Occipital lobe (tissue), 2 donors: Measurements from ENCODE around the gene ERCC2. TPM values are rescaled to one million over a fixed set of nuclear protein-coding genes. Genes with fewer than 3 reads are reported as not detected.
"Not testable (repeated sequence)": the region's sequence is repeated elsewhere in the genome, so short reads cannot be mapped to it uniquely, and the experiment has no call there.

ENCODE experiments used
- DNase-seq: peaks from one replicate; lab custom pipeline; 2025; lab: John Stamatoyannopoulos, UW
- total RNA-seq: library from RNA; depleted of rRNA; stranded (reverse); fragments of >200 nt; gene quantifications from one replicate; pipeline ENCODE4 v1.2.3, GENCODE V29; 2014

The ERCC2 gene
- total RNA-seq = 10.9 TPM

- DNase-seq = peak; percentile 99
Observed at GRCh38 chr19:45370410-45371204, at the start of gene ERCC2. ERCC2 (minus strand) TSS chr19:45370573; CDS start chr19:45370540, 33 bp downstream.

- no peak for DNase-seq
Observed at GRCh38 chr19:45419895-45420294, 49.5 kb upstream of the ERCC2 start.

- DNase-seq = no peak
Observed at GRCh38 chr19:45419396-45419795, 49.0 kb upstream of the ERCC2 start.

GRCh38 chr19:45418802-45419201 lies 48.4 kb upstream of the ERCC2 start:
- DNase-seq = no peak

- no peak for DNase-seq
Observed at GRCh38 chr19:45417151-45417550, 46.8 kb upstream of the ERCC2 start.

GRCh38 chr19:45414468-45414867 lies 44.1 kb upstream of the ERCC2 start:
- DNase-seq = no peak

GRCh38 chr19:45413497-45413896 lies 43.1 kb upstream of the ERCC2 start:
- no peak for DNase-seq

- DNase-seq = not testable (repeated sequence)
Observed at GRCh38 chr19:45410330-45410729, 40.0 kb upstream of the ERCC2 start.

- no peak for DNase-seq
Observed at GRCh38 chr19:45409557-45409920, 39.2 kb upstream of the ERCC2 start.

GRCh38 chr19:45408830-45409556 lies 38.6 kb upstream of the ERCC2 start:
- DNase-seq = no peak

GRCh38 chr19:45408121-45408520 lies 37.7 kb upstream of the ERCC2 start:
- no peak for DNase-seq

- DNase-seq = not testable (repeated sequence)
Observed at GRCh38 chr19:45407585-45407984, 37.2 kb upstream of the ERCC2 start.

- DNase-seq = no peak
Observed at GRCh38 chr19:45407091-45407375, 36.7 kb upstream of the ERCC2 start.

GRCh38 chr19:45406226-45407090 lies 36.1 kb upstream of the ERCC2 start, which contains the start of gene POLR1G:
POLR1G (plus strand) TSS chr19:45406644; CDS start chr19:45406697, 53 bp downstream.
- peak; percentile 85 for DNase-seq

GRCh38 chr19:45405435-45406225 lies 35.3 kb upstream of the ERCC2 start:
- DNase-seq = peak; percentile 85

- no peak for DNase-seq
Observed at GRCh38 chr19:45404557-45405434, 34.4 kb upstream of the ERCC2 start, which contains the start of gene PPP1R13L. PPP1R13L (minus strand) TSS chr19:45405069; CDS start chr19:45398318, 6,751 bp downstream.

GRCh38 chr19:45403781-45404556 lies 33.6 kb upstream of the ERCC2 start:
- no peak for DNase-seq

GRCh38 chr19:45403272-45403671 lies 32.9 kb upstream of the ERCC2 start:
- no peak for DNase-seq
